Right renal cortex interstitium (tissue), 3 donors: ENCODE results near the gene UBTF. TPM values are rescaled to one million over a fixed set of nuclear protein-coding genes. Genes with fewer than 3 reads are reported as not detected.
"Not testable (repeated sequence)": the region's sequence is repeated elsewhere in the genome, so short reads cannot be mapped to it uniquely, and the experiment has no call there.

Experiments used
- DNase-seq, 3 donors: peaks; one replicate each; pipeline ENCODE4 v3.0.0-alpha.2; 2013; ENCODE audit warnings: low read depth in 3 of 3, low spot score in 2 of 3
- polyA plus RNA-seq, 3 donors: library from polyadenylated mRNA; unstranded; fragments of 120-200 nt; gene quantifications; one replicate each; pipeline ENCODE4 v1.2.1, GENCODE V29; 2013; ENCODE audit not compliant: insufficient read length in 3 of 3

The UBTF gene
- polyA plus RNA-seq, 3 donors: 123 to 125 (median 124) TPM

DNA sequence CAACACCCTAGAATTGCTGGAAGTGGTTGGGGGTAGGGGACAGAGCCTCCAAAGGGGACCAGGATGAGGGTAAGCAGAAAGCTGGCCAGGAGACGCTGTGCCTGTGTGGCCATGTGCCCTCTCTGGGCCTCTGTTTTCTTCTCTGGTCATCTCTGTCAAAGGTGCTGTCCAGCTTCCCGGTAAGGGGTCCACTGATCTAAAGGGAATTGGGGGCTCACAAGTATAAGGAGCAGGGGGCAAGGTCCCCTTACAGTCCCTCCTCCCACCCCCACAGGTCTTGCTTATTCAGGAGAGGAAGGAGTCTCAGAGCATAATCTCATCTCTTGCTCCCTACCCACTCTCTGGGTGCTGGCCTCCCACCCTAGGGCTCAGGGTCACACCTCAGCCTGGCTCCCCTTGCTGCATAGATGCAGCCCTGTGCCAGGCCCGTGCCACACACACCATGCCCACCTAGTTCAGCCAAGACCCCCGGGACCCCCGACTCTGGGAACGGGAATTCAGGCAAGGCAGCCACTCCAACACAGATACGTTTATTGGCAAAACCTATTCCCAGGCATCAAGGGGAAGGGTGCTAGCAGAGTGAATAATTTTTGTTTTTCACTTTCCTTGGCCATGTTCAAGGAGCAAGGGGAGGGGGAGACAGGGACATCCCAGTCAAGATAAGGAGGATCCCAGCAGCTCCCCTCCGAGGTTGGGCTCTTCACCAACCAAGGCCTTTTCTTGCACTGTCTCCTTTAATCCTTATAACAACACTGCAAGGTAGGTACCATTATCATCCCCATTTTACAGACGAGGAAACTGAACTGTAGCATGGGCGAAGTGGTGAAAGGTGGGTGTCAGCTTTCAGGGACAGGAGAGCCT, 28.6 kb upstream of the UBTF start:
- no peak for DNase-seq

GRCh38 chr17:44247440-44247841, 28.0 kb upstream of the UBTF start:
- no peak for DNase-seq

DNA sequence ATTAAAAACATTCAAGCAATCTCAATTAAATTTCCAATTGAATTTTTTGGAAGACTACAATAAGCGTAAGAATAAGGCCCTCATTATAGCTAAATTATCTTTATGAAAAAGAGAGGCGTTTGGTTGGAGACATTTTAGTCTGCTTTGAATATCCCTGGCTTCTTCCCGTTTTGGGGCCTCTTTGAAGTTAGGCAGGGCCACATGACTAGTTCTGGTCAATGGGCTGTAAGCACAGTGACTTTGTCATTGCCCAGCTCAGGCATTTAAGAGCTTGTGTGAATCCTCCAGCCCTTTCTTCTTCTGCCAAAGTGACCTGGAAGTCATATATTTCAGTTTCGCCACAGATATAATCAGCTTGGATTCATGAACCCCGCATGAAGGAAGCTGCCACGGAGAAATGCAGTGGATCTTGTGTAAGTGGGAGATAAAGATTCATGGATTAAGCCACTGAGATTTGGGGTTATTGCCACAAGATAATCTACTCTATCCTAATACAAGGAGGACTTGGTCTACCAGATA, 21.7 kb upstream of the UBTF start:
- no peak for DNase-seq

- not testable (repeated sequence) for DNase-seq
Measured at GRCh38 chr17:44237886-44238285, 18.4 kb upstream of the UBTF start.

DNA sequence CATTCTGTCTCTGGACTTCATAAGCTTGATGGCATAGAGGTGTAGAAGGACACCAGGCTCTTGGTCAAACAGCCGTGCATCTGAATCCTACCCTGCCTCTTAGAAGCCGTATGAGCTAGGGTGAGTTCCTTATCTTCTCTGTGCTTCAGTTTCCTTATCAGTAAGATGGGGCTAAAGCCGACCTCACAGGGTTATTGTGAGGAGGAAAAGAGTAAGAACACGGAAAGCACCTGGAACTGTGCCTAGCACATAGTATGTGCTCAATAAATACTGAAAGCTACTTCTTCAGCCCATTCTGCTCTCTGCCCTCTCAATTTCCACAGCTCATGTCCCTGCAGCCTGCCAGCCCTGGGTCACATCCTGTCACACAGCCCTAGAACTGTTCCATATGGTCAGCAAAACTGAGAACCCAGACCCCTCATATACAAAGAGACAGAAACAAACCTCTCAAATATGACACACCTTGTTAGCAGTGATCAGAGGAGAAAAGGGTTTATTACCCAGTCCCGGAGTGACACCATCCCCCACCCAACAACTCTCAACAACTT, 17.0 kb upstream of the UBTF start:
- DNase-seq: no peak

GRCh38 chr17:44235583-44235936, 16.1 kb upstream of the UBTF start:
- DNase-seq: no peak

DNA sequence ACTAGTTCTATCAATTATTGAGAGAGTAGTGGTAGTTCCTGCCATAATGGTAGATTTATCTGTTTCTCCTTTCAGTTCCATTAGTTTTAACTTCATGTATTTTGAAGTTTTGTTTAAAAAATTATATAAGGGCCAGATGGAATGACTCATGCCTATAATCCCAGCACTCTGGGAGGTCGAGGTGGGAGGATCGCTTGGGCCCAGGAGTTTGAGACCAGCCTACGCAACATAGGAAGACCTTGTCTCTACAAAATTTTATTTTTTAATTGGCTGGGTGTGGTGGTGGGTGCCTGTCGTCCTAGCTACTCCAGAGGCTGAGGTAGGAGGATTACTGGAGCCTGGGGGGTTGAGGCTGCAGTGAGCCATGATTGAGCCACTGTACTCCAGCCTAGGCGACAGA, 14.1 kb upstream of the UBTF start:
- no peak for DNase-seq

DNA sequence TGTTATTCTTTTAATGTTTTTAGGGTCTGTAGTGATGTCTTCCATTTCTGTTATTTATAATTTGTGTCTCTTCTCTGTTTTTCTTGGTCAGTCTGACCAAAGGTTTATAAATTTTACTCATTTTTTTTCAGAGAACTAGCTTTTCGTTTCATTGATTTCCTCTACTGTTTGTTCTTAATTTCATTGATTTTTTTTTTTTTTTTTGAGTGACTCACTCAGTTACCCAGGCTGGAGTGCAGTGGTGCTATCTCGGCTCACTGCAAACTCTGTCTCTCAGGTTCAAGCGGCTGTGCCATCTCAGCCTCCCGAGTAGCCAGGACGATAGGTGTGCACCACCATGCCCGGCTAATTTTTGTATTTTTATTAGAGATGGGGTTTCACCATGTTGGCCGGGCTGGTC, 12.6 kb upstream of the UBTF start:
- DNase-seq: no peak

GRCh38 chr17:44230140-44230539, 10.7 kb upstream of the UBTF start:
- no peak for DNase-seq

GRCh38 chr17:44229090-44229489, 9.6 kb upstream of the UBTF start:
- DNase-seq: no peak

GRCh38 chr17:44223541-44224071, 4.1 kb upstream of the UBTF start:
- DNase-seq: no peak

- peak in 1 of 3 donors; percentile 48 for DNase-seq
Measured at GRCh38 chr17:44222112-44222869, 2.8 kb upstream of the UBTF start.

GRCh38 chr17:44221862-44222111, 2.3 kb upstream of the UBTF start:
- no peak for DNase-seq

GRCh38 chr17:44221084-44221861, 1.8 kb upstream of the UBTF start:
- peak in 1 of 3 donors; percentile 56 for DNase-seq

GRCh38 chr17:44220213-44221083, 973 bp upstream of the UBTF start:
- DNase-seq: peak in 1 of 3 donors; percentile 36

GRCh38 chr17:44219108-44219615, 313 bp downstream of the UBTF start:
- DNase-seq: peak in 1 of 3 donors; percentile 42

GRCh38 chr17:44218344-44219107, 949 bp downstream of the UBTF start:
- peak in 2 of 3 donors; percentile 83 to 84 for DNase-seq

DNA sequence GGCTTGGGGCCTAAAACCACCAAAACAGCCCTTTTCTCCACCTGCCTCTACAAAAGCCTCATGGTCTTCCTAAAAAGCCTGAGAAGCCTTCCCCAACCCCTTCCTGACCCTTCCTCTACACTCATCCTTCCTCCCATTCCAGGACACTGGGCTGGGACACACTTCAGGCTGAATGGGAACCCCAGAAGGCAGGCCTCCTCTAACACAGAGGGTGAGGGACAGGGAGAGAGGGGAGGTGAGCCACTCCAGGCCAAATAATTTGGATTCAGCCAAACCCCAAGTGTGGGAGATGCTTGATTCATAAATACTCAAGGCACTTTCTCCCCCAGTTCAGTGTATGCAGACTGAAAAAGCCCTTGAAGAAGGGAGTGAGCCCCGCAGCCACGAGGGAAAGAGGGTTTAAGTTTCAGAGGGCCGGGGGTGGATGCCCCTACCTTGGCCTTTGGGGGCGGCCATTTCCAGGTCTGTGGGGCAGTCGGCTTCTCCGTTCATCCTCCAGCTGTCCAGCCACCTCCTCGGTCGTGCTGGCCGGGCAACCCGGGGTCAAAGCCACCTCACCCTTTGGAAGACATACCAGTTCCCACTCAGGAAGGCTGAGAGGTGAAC, 1.6 kb downstream of the UBTF start:
- no peak for DNase-seq
